NOMO-1 treated with dmso at 0.1 percent for 144 hours (cell line): Measurements from ENCODE around the gene ZNF619.

Source experiments
- DNase-seq: peaks from one replicate; lab custom pipeline; 2025; ENCODE audit not compliant: unreplicated experiment; lab: John Stamatoyannopoulos, UW

Gene ZNF619

DNA sequence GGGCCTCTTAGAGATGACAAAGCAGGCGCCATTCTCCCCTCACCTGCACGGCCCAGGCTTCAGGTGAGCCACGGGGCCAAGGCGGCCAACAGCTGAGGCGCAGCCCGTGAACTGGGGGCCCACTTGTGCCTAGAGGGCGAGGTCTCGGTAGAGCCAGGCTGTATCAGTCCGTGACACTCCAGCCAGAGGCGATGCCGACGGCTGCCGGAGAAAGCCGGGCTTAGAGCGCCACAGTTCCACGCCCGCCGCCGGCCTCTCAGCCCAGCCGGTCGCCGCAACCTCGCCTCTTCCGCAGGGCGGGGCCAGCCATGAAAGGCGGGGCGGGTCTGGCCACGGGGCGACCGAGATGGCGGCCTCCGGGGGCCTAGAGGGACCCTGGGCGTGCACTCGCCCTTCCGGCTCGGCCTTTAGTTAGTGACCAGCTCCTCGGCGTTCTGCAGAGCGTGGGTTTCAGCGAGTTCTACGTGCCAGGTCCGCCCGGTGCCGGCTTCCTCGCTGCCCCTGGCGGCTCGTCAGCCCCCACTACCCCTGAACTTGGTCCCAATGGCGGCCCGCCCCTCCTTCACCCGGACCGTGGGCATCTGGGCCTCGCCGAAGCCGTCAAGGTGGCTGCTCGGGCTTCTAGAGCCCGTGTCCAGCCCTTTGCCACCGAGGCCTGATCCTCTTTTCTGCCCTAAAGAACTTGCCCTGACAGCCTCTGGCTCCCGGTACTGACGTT, 47.8 kb downstream of the ZNF619 start, which contains the start of gene ZNF621:
ZNF621 (plus strand) TSS at position 393 of the 718 bp plus-strand sequence. CDS start 881 bp downstream, outside the sequence.
- DNase-seq = peak; percentile 74

DNA sequence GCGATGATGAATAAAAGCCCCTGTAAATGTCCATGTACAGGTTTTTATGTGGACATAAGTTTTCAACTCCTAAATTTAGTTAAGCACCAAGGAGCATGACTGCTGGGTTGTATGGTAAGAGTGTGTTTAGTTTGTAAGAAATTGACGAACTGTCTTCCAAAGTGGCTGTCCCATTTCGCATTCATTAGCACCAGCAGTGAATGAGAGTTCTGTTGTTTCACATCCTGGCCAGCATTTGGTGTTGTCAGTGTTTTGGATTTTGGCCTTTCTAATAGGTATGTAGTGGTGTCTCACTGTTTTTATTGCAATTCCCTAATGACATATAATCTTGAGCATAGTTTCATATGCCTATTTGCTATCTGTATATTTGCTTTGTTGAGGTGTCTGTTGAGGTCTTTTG, 51.5 kb downstream of the ZNF619 start:
- DNase-seq = no peak

- no peak for DNase-seq
Observed at GRCh38 chr3:40532252-40532651, 55.3 kb downstream of the ZNF619 start.

- DNase-seq = no peak
Observed at GRCh38 chr3:40534283-40534682, 57.4 kb downstream of the ZNF619 start.
